Stomach (tissue), 9 donors: ENCODE results near the gene NUDT7. TPM values are rescaled to one million over a fixed set of nuclear protein-coding genes. Genes with fewer than 3 reads are reported as not detected.

Experiments
- DNase-seq, 2 donors: peaks; one replicate each; pipeline versions ENCODE4 v3.0.0 to v3.0.0-alpha.2; 2013 to 2019
- H3K27ac ChIP-seq, 5 donors: fragments of 200-600 bp in 4 of 5; sonication (generic) in 4 of 5; one replicate each; pipeline ENCODE4 v1.5.1; 2013 to 2019; ENCODE audit warnings: mild to moderate bottlenecking in 1 of 5, moderate library complexity in 1 of 5
- H3K27me3 ChIP-seq, 3 donors: fragments of 200-600 bp; sonication (generic); one replicate each; pipeline ENCODE4 v1.5.1; 2017 to 2019; ENCODE audit warnings: mixed run types in 1 of 3
- H3K36me3 ChIP-seq, 4 donors: fragments of 200-600 bp; sonication (generic); 1 replicate in 3 of 4; 2 replicates in 1 of 4; pipeline ENCODE4 v1.5.1; 2016 to 2019
- H3K4me1 ChIP-seq, 4 donors: fragments of 200-600 bp; sonication (generic); one replicate each; pipeline ENCODE4 v1.5.1; 2016 to 2019
- H3K4me3 ChIP-seq, 4 donors: fragments of 200-600 bp; sonication (generic) in 3 of 4; one replicate each; pipeline ENCODE4 v1.5.1; 2016 to 2019; ENCODE audit warnings: mild to moderate bottlenecking in 1 of 4
- H3K9me3 ChIP-seq, 4 donors: fragments of 200-600 bp; sonication (generic); one replicate each; pipeline ENCODE4 v1.5.1; 2016 to 2019
- CTCF ChIP-seq, 7 experiments: fragments of 450-650 bp in 4 of 7; fragments of 200-600 bp in 3 of 7; sonication (generic) in 3 of 7; IDR thresholded peaks; one replicate each; pipeline ENCODE4 v1.5.1; 2016 to 2019; ENCODE audit warnings: antibody characterized with exemption in 7 of 7, control low read depth in 2 of 7, mild to moderate bottlenecking in 1 of 7
- EP300 ChIP-seq: sonication (generic); formaldehyde crosslinking; IDR thresholded peaks from one replicate; pipeline ENCODE4 v1.6.1; 2017; ENCODE audit warnings: antibody characterized with exemption
- POLR2A ChIP-seq, 4 donors: fragments of 450-650 bp; IDR thresholded peaks; one replicate each; pipeline ENCODE4 v1.6.1; 2016; ENCODE audit warnings: antibody characterized with exemption in 4 of 4, control low read depth in 2 of 4, mild to moderate bottlenecking in 1 of 4, moderate library complexity in 1 of 4
- POLR2AphosphoS5 ChIP-seq, 3 donors: sonication (generic); formaldehyde crosslinking; IDR thresholded peaks; one replicate each; pipeline ENCODE4 v1.6.1; 2016; ENCODE audit warnings: antibody characterized with exemption in 3 of 3
- WGBS, 5 donors: extraction: QIAGEN DNeasy Blood & Tissue Kit in 3 of 5; methylation state at CpG; one replicate each; pipeline versions ENCODE4 v1.1.5 to v1.1.7; 2013 to 2018; 5-methylcytosine and 5-hydroxymethylcytosine counted together
- intact Hi-C: fragments of 100-400 bp; cut with DNase I; formaldehyde crosslinking; loops from one replicate; pipeline ENCODE4 v1.15.1; 2023; ENCODE audit warnings: low total_unique reads
- polyA plus RNA-seq, 3 donors: library from polyadenylated mRNA; stranded (reverse); fragments of 200-250 nt; gene quantifications; one replicate each; pipeline ENCODE4 v1.2.3, GENCODE V29; 2013
- total RNA-seq, 5 donors: library from RNA; depleted of rRNA; stranded (reverse); fragments of >200 nt; gene quantifications; one replicate each; pipeline versions ENCODE4 v1.1.0 to v1.2.3, GENCODE V29; 2014 to 2016
- donor health status: healthy with polysubstance abuse.
- donor health status: Bipolar disorder and iron deficiency.
- donor health status: healthy.

The NUDT7 gene
- total and polyA plus RNA-seq, 8 donors: 2.2 to 14.0 (median 6.8) TPM; not detected in 2

GRCh38 chr16:77775911-77776909 lies 53.9 kb downstream of the NUDT7 start:
- Histone ChIP-seq H3K27ac (no peak overlapping the region), H3K36me3 (no peaks in the 10 kb centered on the region), H3K4me3 (no peak overlapping the region), H3K4me1 (no peaks in the 10 kb centered on the region), H3K27me3 (no peaks in the 10 kb centered on the region), H3K9me3 (no peaks in the 10 kb centered on the region)
- DNase-seq: no peak
- TF ChIP-seq POLR2A (IDR thresholded peaks at IDR 0.05): no peak
- TF ChIP-seq POLR2AphosphoS5 (IDR thresholded peaks at IDR 0.05): no peak
- no peak for TF ChIP-seq EP300
- TF ChIP-seq CTCF (IDR thresholded peaks at IDR 0.05): no peak
- intact Hi-C loops: no loop called here
- WGBS, 5 donors: 57 to 67% (median 60%) methylated on average over 6 of the region's 6 CpGs

GRCh38 chr16:77777745-77778144 lies 55.4 kb downstream of the NUDT7 start:
- Histone ChIP-seq H3K4me1 (no peaks in the 10 kb centered on the region), H3K9me3 (no peaks in the 10 kb centered on the region), H3K27me3 (no peaks in the 10 kb centered on the region), H3K27ac (no peak overlapping the region), H3K36me3 (no peaks in the 10 kb centered on the region), H3K4me3 (no peak overlapping the region)
- intact Hi-C loops: no loop called here
- WGBS, 5 donors: 86 to 95% (median 94%) methylated on average over 4 of the region's 4 CpGs
- no peak for TF ChIP-seq POLR2A (IDR thresholded peaks at IDR 0.05)
- no peak for TF ChIP-seq CTCF (IDR thresholded peaks at IDR 0.05)
- TF ChIP-seq EP300: no peak
- TF ChIP-seq POLR2AphosphoS5 (IDR thresholded peaks at IDR 0.05): no peak
- no peak for DNase-seq

- intact Hi-C loops: no loop called here
- no peaks in the 10 kb centered on the region for H3K9me3 ChIP-seq
- H3K4me1 ChIP-seq: no peaks in the 10 kb centered on the region
- no peak overlapping the region for H3K27ac ChIP-seq
- no peak overlapping the region for H3K4me3 ChIP-seq
- peak in 1 of 2 donors; percentile 28 for DNase-seq
- no peak for TF ChIP-seq EP300
- no peak for TF ChIP-seq POLR2A (IDR thresholded peaks at IDR 0.05)
- no peak for TF ChIP-seq CTCF (IDR thresholded peaks at IDR 0.05)
- TF ChIP-seq POLR2AphosphoS5 (IDR thresholded peaks at IDR 0.05): no peak
- no peaks in the 10 kb centered on the region for H3K36me3 ChIP-seq
- 48 to 58% (median 57%) methylated on average over 9 of the region's 9 CpGs for WGBS, 5 donors
- peaks cover 0 to 12% (median 0%) of the 10 kb centered on the region in 3 donors for H3K27me3 ChIP-seq
Observed at GRCh38 chr16:77780378-77780837, 58.1 kb downstream of the NUDT7 start.

GRCh38 chr16:77781091-77781490 lies 58.8 kb downstream of the NUDT7 start:
- no peak for DNase-seq
- Histone ChIP-seq H3K4me3 (no peak overlapping the region), H3K27ac (no peak overlapping the region), H3K27me3 (peaks cover 0 to 16% (median 0%) of the 10 kb centered on the region in 3 donors), H3K36me3 (no peaks in the 10 kb centered on the region), H3K4me1 (no peaks in the 10 kb centered on the region), H3K9me3 (no peaks in the 10 kb centered on the region)
- TF ChIP-seq POLR2A (IDR thresholded peaks at IDR 0.05) (no peak), POLR2AphosphoS5 (IDR thresholded peaks at IDR 0.05) (no peak), CTCF (IDR thresholded peaks at IDR 0.05) (no peak), EP300 (no peak)
- intact Hi-C loops: no loop called here
